ENCODE measurements around the gene MRE11. TPM values are rescaled to one million over a fixed set of nuclear protein-coding genes. Genes with fewer than 3 reads are reported as not detected.
A peak's percentile ranks its signal among the peaks of the same experiment; 100 is the strongest.

The MRE11 gene
- 15.1 TPM for polyA plus RNA-seq (ENCODE audit: insufficient read length)

- peak; percentile 97 for DNase-seq (ENCODE audit: low read depth)
Measured at GRCh38 chr11:94493281-94494125, at the start of gene MRE11, which contains the start of gene ANKRD49. Gene MRE11, minus strand, starts transcription at chr11:94493844. Its CDS starts 1,043 bp downstream, at chr11:94492801. Gene ANKRD49, plus strand, starts transcription at chr11:94493984. Its CDS starts 2,710 bp downstream, at chr11:94496694.

GRCh38 chr11:94539420-94539819, 45.8 kb upstream of the MRE11 start:
- DNase-seq (ENCODE audit: low read depth): no peak

GRCh38 chr11:94537031-94537600, 43.5 kb upstream of the MRE11 start:
- DNase-seq (ENCODE audit: low read depth): no peak

GRCh38 chr11:94536386-94536785, 42.7 kb upstream of the MRE11 start:
- DNase-seq (ENCODE audit: low read depth): no peak

GRCh38 chr11:94533696-94534630, 40.3 kb upstream of the MRE11 start:
- DNase-seq (ENCODE audit: low read depth): no peak

GRCh38 chr11:94533206-94533605, 39.6 kb upstream of the MRE11 start:
- no peak for DNase-seq (ENCODE audit: low read depth)

GRCh38 chr11:94532211-94532610, 38.6 kb upstream of the MRE11 start:
- DNase-seq (ENCODE audit: low read depth): no peak

- no peak for DNase-seq (ENCODE audit: low read depth)
Measured at GRCh38 chr11:94528551-94528950, 34.9 kb upstream of the MRE11 start.

GRCh38 chr11:94526645-94527438, 33.2 kb upstream of the MRE11 start:
- no peak for DNase-seq (ENCODE audit: low read depth)

- no peak for DNase-seq (ENCODE audit: low read depth)
Measured at GRCh38 chr11:94525546-94526324, 32.1 kb upstream of the MRE11 start.

- DNase-seq (ENCODE audit: low read depth): no peak
Measured at GRCh38 chr11:94524341-94524740, 30.7 kb upstream of the MRE11 start.

GRCh38 chr11:94521684-94522083, 28.0 kb upstream of the MRE11 start:
- DNase-seq (ENCODE audit: low read depth): no peak

GRCh38 chr11:94519478-94520084, 25.9 kb upstream of the MRE11 start:
- DNase-seq (ENCODE audit: low read depth): no peak

- no peak for DNase-seq (ENCODE audit: low read depth)
Measured at GRCh38 chr11:94518300-94518699, 24.7 kb upstream of the MRE11 start.

GRCh38 chr11:94516725-94517124, 23.1 kb upstream of the MRE11 start:
- no peak for DNase-seq (ENCODE audit: low read depth)

- no peak for DNase-seq (ENCODE audit: low read depth)
Measured at GRCh38 chr11:94515398-94515797, 21.8 kb upstream of the MRE11 start.

- no peak for DNase-seq (ENCODE audit: low read depth)
Measured at GRCh38 chr11:94513091-94513490, 19.4 kb upstream of the MRE11 start.

- DNase-seq (ENCODE audit: low read depth): no peak
Measured at GRCh38 chr11:94511932-94512781, 18.5 kb upstream of the MRE11 start, which contains the start of gene C11orf97. Gene C11orf97, plus strand, starts transcription at chr11:94512461. Its CDS starts 68 bp downstream, at chr11:94512529.

GRCh38 chr11:94507485-94507884, 13.8 kb upstream of the MRE11 start:
- DNase-seq (ENCODE audit: low read depth): no peak

Data from forelimb muscle (tissue), 1 donor.